T-cell (primary cell): ENCODE results near the gene TRIM26. TPM values are rescaled to one million over a fixed set of nuclear protein-coding genes. Genes with fewer than 3 reads are reported as not detected.

ENCODE experiments used
- ATAC-seq, 4 experiments: fragments of 200-7000 bp in 3 of 4; fragments of 150-1000 bp in 1 of 4; cut with Tn5 transposase; replicated peaks in 1 of 4; 1 replicate in 3 of 4; 2 replicates in 1 of 4; pipeline ENCODE4 v1.10.0; 2021; ENCODE audit warnings: moderate library complexity in 3 of 4, mild to moderate bottlenecking in 2 of 4, moderate number of reproducible peaks in 1 of 4
- CTCF ChIA-PET, 2 donors: fragments of 300-600 bp; sonication (Branson Sonifier 250); formaldehyde crosslinking; loops; one replicate each; lab custom pipeline; 2022; ENCODE audit warnings: antibody characterized with exemption in 2 of 2; lab: Charles Lee
- POLR2A ChIA-PET, 2 donors: fragments of 300-600 bp; sonication (Branson Sonifier 250); formaldehyde crosslinking; loops; one replicate each; lab custom pipeline; 2022; ENCODE audit warnings: antibody characterized with exemption in 2 of 2; lab: Charles Lee
- DNase-seq, 35 experiments: peaks; one replicate each; pipeline versions ENCODE4 v3.0.0 to v3.0.0-alpha.2; 2013 to 2023
- H3K27ac ChIP-seq: one replicate; pipeline ENCODE4 v1.5.1; 2013; ENCODE audit warnings: low read length
- H3K27me3 ChIP-seq, 2 experiments: replicated peaks in 1 of 2; 1 replicate in 1 of 2; 2 replicates in 1 of 2; pipeline versions ENCODE4 v1.6.1 to v1.7.0; 2013; ENCODE audit warnings: low read length in 1 of 2, mixed read lengths in 1 of 2; ENCODE audit not compliant: control insufficient read depth in 2 of 2, insufficient read depth in 2 of 2; ENCODE audit errors: extremely low read depth in 1 of 2
- H3K36me3 ChIP-seq, 2 donors: 1 replicate in 1 of 2; 2 replicates in 1 of 2; pipeline versions ENCODE4 v1.6.1 to v1.7.0; 2013; ENCODE audit warnings: low read length in 1 of 2; ENCODE audit not compliant: control insufficient read depth in 2 of 2, insufficient read depth in 1 of 2; ENCODE audit errors: extremely low read depth in 1 of 2
- H3K4me1 ChIP-seq, 2 experiments: 1 replicate in 1 of 2; 2 replicates in 1 of 2; pipeline versions ENCODE4 v1.6.1 to v1.7.0; 2013; ENCODE audit warnings: low read length in 2 of 2, mixed read lengths in 1 of 2; ENCODE audit not compliant: insufficient read depth in 2 of 2, control insufficient read depth in 1 of 2; ENCODE audit errors: extremely low read depth in 1 of 2
- H3K4me3 ChIP-seq, 2 donors: 1 replicate in 1 of 2; 2 replicates in 1 of 2; pipeline versions ENCODE4 v1.5.1 to v1.7.0; 2013; ENCODE audit warnings: mild to moderate bottlenecking in 2 of 2, low read length in 1 of 2, moderate library complexity in 1 of 2; ENCODE audit not compliant: control insufficient read depth in 1 of 2; ENCODE audit errors: extremely low read depth in 1 of 2
- H3K9me3 ChIP-seq: 2 replicates; pipeline ENCODE4 v1.7.0; 2013
- H3K27ac Mint-ChIP-seq, 2 donors: one replicate each; pipeline ENCODE4 v1.8.0; 2020 to 2021; ENCODE audit warnings: mild to moderate bottlenecking in 2 of 2, mixed read lengths in 2 of 2
- H3K27me3 Mint-ChIP-seq, 2 donors: one replicate each; pipeline ENCODE4 v1.8.0; 2021 to 2022; ENCODE audit warnings: mixed read lengths in 2 of 2
- H3K36me3 Mint-ChIP-seq: one replicate; pipeline ENCODE4 v1.8.0; 2021; ENCODE audit warnings: mixed read lengths
- H3K4me1 Mint-ChIP-seq, 3 donors: one replicate each; pipeline ENCODE4 v1.8.0; 2020 to 2022; ENCODE audit warnings: mixed read lengths in 3 of 3, mild to moderate bottlenecking in 1 of 3
- H3K4me3 Mint-ChIP-seq, 3 donors: one replicate each; pipeline ENCODE4 v1.8.0; 2020 to 2022; ENCODE audit warnings: mild to moderate bottlenecking in 3 of 3, mixed read lengths in 3 of 3, moderate library complexity in 3 of 3
- H3K9me3 Mint-ChIP-seq, 3 donors: one replicate each; pipeline ENCODE4 v1.8.0; 2020 to 2022; ENCODE audit warnings: mixed read lengths in 3 of 3
- WGBS: methylation state at CpG from one replicate; pipeline ENCODE4 v1.1.5; 2013; ENCODE audit warnings: missing lambda C conversion rate; ENCODE audit not compliant: insufficient coverage; 5-methylcytosine and 5-hydroxymethylcytosine counted together
- total RNA-seq, 35 experiments: library from RNA in 6 of 35; stranded (reverse) in 6 of 35; fragments of 120-200 nt in 1 of 35; gene quantifications; one replicate each; pipeline versions ENCODE4 v1.2.1 to v1.2.4 and lab custom pipeline; 2013 to 2026

Gene TRIM26
- total RNA-seq, 5 donors from 2014 or later (not counting 1 experiment from before 2014, with no cell fraction given), result 46.4 to 57.4 (median 54.1) TPM

DNA sequence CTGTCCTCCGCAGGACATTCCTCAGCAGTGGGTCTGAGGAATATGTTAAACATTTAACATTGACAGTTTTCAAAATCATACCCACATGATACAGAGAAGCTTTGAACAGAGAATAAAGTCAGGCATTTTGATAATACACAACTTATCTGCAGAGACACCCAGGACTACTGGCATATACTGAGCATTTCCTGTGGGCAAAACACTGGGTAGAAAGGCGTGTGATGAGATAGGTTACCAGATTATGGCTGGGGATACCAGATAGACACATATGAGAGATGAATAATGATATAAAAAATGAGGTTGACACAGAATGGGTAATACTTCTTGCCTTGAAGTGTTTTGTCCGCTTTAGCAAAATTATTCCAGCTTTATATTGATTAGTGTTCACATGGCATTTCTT lies 31.4 kb upstream of the TRIM26 start:
- peaks cover 21 to 30% of the 10 kb centered on the region in 2 donors for H3K27me3 Mint-ChIP-seq
- H3K9me3 ChIP-seq, result no peaks in the 10 kb centered on the region
- ChIA-PET CTCF (no interaction called here), POLR2A (no interaction called here)
- ATAC-seq (no peak), DNase-seq (peak in 1 of 35 experiments; percentile 17)
- H3K27ac ChIP-seq, result no peak overlapping the region
- no peaks in the 10 kb centered on the region for H3K9me3 Mint-ChIP-seq
- no peak overlapping the region for H3K27ac Mint-ChIP-seq
- 17% methylated on average over 1 of the region's 3 CpGs for WGBS
- no peaks in the 10 kb centered on the region for H3K36me3 Mint-ChIP-seq
- H3K4me1 Mint-ChIP-seq, result peaks cover 0 to 5% (median 4%) of the 10 kb centered on the region in 3 donors
- H3K4me3 Mint-ChIP-seq, result no peak overlapping the region
- H3K27me3 ChIP-seq, result peaks cover 0 to 13% of the 10 kb centered on the region in 2 experiments
- H3K4me3 ChIP-seq, result no peak overlapping the region
- no peaks in the 10 kb centered on the region for H3K36me3 ChIP-seq
- peaks cover 0 to 2% of the 10 kb centered on the region in 2 experiments for H3K4me1 ChIP-seq

DNA sequence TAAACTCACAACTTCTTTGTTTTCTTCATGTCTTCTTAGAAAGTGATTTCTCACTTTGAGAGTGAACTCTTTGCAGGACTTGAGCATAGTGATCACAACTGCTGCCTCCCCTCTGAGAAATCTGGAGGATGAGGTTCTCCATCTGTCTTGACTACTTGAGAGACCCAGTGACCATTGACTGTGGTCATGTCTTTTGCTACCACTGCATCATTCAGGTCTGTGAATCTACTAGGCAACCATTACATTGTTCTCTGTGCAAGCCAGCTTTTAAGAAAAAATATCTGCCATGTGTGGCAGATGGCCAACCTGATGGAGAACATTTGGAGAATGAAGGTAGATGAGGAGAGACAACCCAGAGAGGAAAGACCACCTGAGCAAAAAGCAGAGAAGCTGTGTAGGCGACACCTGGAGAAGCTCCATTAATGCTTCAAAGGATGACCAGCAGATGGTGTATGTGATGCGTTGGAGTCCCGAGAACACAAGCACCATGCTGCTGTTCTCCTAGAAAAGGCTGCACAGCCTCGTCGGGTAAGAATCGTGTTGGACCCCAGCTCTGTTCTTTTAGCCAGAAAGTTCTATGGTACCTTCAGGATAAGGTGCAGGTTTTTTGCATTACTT lies 25.1 kb upstream of the TRIM26 start:
- H3K4me1 Mint-ChIP-seq, result no peaks in the 10 kb centered on the region
- Histone ChIP-seq H3K27me3 (peaks cover 0 to 9% of the 10 kb centered on the region in 2 experiments), H3K9me3 (no peaks in the 10 kb centered on the region), H3K4me1 (no peaks in the 10 kb centered on the region), H3K27ac (no peak overlapping the region), H3K36me3 (no peaks in the 10 kb centered on the region), H3K4me3 (no peak overlapping the region)
- DNase-seq (peak in 11 of 35 experiments; percentile 9 to 63 (median 16)), ATAC-seq (peak; percentile 38 to 71 (median 52))
- H3K27me3 Mint-ChIP-seq, result peaks cover 21 to 36% of the 10 kb centered on the region in 2 donors
- no peak overlapping the region for H3K4me3 Mint-ChIP-seq
- no peaks in the 10 kb centered on the region for H3K36me3 Mint-ChIP-seq
- H3K9me3 Mint-ChIP-seq, result no peaks in the 10 kb centered on the region
- POLR2A ChIA-PET, result interaction anchor here (0.5 to 0.8 kb wide), 5 partner anchors 11 to 377 kb away, joined by 3 to 5 read pairs (median 3); no protein-coding TSS in a partner anchor
- 71% methylated on average over 3 of the region's 6 CpGs for WGBS
- CTCF ChIA-PET, result interaction anchor here in 1 of 2 donors (0.6 to 1.6 kb wide), 3 partner anchors 11 to 160 kb away, joined by 3 to 10 read pairs (median 3); no protein-coding TSS in a partner anchor
- no peak overlapping the region for H3K27ac Mint-ChIP-seq

DNA sequence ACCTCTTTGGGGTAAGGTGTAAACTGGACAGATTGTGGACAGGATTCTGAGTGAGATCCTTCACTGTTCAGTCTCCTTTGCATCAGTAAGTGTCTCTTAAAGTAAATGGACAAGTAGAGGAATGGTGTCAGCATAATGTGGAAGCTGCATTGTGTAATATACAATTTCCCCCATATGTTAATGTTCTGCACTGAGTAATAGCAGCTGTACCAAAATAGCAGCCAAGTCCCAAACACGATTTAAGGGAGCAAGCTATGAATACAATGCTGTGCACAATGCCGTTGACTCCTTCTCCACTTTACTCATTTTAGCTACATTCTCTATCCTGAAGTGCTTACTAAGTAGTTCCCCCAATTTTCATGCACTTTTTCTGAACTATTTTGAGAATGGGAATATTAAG lies 21.1 kb upstream of the TRIM26 start:
- ChIA-PET CTCF (interaction anchor here in 1 of 2 donors (0.7 to 0.9 kb wide), 3 partner anchors 13 to 31 kb away, joined by 3 to 5 read pairs (median 3); no protein-coding TSS in a partner anchor), POLR2A (no interaction called here)
- H3K4me1 Mint-ChIP-seq, result no peaks in the 10 kb centered on the region
- ATAC-seq (no peak), DNase-seq (no peak)
- H3K4me3 Mint-ChIP-seq, result no peak overlapping the region
- H3K27me3 Mint-ChIP-seq, result peaks cover 12 to 22% of the 10 kb centered on the region in 2 donors
- peaks cover 0 to 3% of the 10 kb centered on the region in 2 experiments for H3K27me3 ChIP-seq
- no peaks in the 10 kb centered on the region for H3K4me1 ChIP-seq
- no peaks in the 10 kb centered on the region for H3K36me3 ChIP-seq
- H3K9me3 Mint-ChIP-seq, result no peaks in the 10 kb centered on the region
- WGBS, result no CpG with 5 or more reads among the region's 2 CpGs
- no peak overlapping the region for H3K27ac ChIP-seq
- H3K9me3 ChIP-seq, result no peaks in the 10 kb centered on the region
- no peak overlapping the region for H3K27ac Mint-ChIP-seq
- H3K36me3 Mint-ChIP-seq, result no peaks in the 10 kb centered on the region
- H3K4me3 ChIP-seq, result no peak overlapping the region

DNA sequence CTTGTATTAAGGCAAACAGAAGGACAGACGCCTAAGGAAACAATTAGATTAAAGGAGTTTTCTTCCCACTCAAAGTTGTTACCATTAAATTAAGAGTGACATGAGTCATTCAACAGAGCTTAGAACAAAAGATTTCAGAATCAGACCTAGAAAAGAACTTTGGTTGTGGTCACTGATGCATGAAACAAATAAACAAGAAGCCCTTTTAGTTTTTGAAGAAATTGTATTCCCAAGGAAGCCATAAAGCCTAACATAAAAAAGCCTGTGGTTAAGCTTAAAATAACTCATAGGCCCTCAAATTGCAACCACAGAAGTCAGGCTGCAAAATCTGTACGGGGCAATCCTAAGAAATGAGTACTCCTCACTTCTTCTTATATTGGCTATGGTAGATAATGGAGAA lies 17.9 kb upstream of the TRIM26 start:
- no peak overlapping the region for H3K27ac Mint-ChIP-seq
- H3K9me3 Mint-ChIP-seq, result no peaks in the 10 kb centered on the region
- peaks cover 5 to 11% of the 10 kb centered on the region in 2 donors for H3K27me3 Mint-ChIP-seq
- Histone ChIP-seq H3K4me1 (peaks cover 0 to 9% of the 10 kb centered on the region in 2 experiments), H3K4me3 (no peak overlapping the region), H3K9me3 (no peaks in the 10 kb centered on the region), H3K36me3 (no peaks in the 10 kb centered on the region), H3K27ac (no peak overlapping the region), H3K27me3 (no peaks in the 10 kb centered on the region)
- POLR2A ChIA-PET, result interaction anchor here in 1 of 2 donors (0.7 kb wide), 1 partner anchor 128 kb away, joined by 3 read pairs; no protein-coding TSS in a partner anchor
- ATAC-seq (no peak), DNase-seq (no peak)
- H3K36me3 Mint-ChIP-seq, result no peaks in the 10 kb centered on the region
- peaks cover 6 to 13% (median 12%) of the 10 kb centered on the region in 3 donors for H3K4me1 Mint-ChIP-seq
- CTCF ChIA-PET, result no interaction called here
- no peak overlapping the region for H3K4me3 Mint-ChIP-seq
- no CpG with 5 or more reads among the region's 2 CpGs for WGBS

DNA sequence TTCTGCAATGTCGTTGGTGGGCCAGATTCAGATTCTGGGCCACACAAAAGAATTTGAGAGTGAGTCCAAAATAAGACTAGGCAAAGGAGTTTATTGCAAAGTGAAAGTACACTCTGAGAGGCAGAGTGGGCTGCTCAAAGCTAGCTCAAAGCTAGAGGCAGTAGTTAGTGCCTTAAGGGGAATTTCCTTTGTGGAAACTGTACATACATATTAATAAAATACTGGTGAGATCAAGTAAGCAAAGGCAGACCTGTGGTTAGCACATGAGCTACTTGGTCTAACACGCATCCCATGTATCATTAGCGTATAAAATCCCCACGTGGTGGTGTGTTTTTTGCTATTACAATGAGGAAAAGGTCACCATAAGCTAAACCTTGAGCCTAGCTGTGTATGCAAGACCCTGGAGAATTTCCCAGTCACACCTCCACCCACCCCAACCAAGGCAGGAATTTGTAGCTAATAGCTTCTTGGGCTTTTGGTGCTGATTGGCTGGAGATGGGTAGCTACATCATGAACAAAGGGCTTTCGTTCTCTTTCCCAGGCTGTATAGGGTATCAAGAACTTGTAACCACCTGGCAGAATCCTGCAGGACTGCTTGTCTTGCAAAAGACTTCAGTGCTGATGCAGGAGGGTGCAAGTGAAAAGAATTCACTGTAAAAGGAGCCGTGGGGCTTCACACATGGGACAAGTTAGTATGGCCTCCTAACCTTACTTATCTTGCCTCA lies 14.7 kb upstream of the TRIM26 start:
- H3K36me3 Mint-ChIP-seq, result peaks cover 5% of the 10 kb centered on the region
- DNase-seq (peak in 2 of 35 experiments; percentile 11 to 63), ATAC-seq (peak in 3 of 4 experiments; percentile 33 to 78 (median 70))
- POLR2A ChIA-PET, result interaction anchor here in 1 of 2 donors (0.6 to 1.1 kb wide), 2 partner anchors 10 to 387 kb away, joined by 3 to 5 read pairs; no protein-coding TSS in a partner anchor
- CTCF ChIA-PET, result interaction anchor here in 1 of 2 donors (0.9 to 1.6 kb wide), 4 partner anchors 9 to 11 kb away, joined by 3 to 4 read pairs (median 3); no protein-coding TSS in a partner anchor
- H3K27ac Mint-ChIP-seq, result peak overlapping the region; percentile 71 to 83
- Histone ChIP-seq H3K4me3 (no peak overlapping the region), H3K9me3 (peaks cover 4% of the 10 kb centered on the region), H3K27me3 (peaks cover 0 to 4% of the 10 kb centered on the region in 2 experiments), H3K4me1 (peaks cover 0 to 9% of the 10 kb centered on the region in 2 experiments), H3K27ac (peak overlapping the region; percentile 54), H3K36me3 (no peaks in the 10 kb centered on the region)
- peaks cover 6 to 13% (median 12%) of the 10 kb centered on the region in 3 donors for H3K4me1 Mint-ChIP-seq
- WGBS, result 53% methylated on average over 3 of the region's 6 CpGs
- peaks cover 0 to 16% of the 10 kb centered on the region in 2 donors for H3K27me3 Mint-ChIP-seq
- peaks cover 5 to 11% (median 5%) of the 10 kb centered on the region in 3 donors for H3K9me3 Mint-ChIP-seq
- peak overlapping the region; percentile 25 to 57 (median 33) for H3K4me3 Mint-ChIP-seq

DNA sequence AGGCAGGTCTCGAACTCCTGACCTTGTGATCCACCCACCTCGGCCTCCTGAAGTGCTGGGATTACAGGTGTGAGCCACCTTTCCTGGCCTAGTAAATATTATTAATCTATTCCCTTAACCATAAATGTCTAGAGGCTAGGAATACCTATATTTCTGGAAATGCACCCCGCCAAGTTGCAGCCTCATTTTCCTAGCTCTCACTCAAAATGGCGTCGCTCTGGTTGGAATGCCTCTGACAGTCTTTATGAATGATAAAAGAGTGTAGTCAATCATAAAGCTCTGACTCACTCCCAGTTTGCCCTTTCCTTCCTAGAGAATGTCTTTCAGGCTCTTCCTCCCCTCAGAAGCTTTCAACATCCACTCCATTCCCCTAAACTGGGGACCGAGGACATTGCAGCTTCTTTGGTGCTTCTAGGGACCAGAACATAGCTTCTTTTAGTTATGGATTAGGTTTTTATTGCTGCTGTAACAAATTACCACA lies 14.1 kb upstream of the TRIM26 start:
- no peaks in the 10 kb centered on the region for H3K36me3 ChIP-seq
- peaks cover 0 to 18% of the 10 kb centered on the region in 2 donors for H3K27me3 Mint-ChIP-seq
- peaks cover 7% of the 10 kb centered on the region for H3K36me3 Mint-ChIP-seq
- peak overlapping the region; percentile 54 for H3K27ac ChIP-seq
- peak in 1 of 4 experiments; percentile 16 for ATAC-seq
- no peak for DNase-seq
- H3K4me3 ChIP-seq, result no peak overlapping the region
- H3K4me3 Mint-ChIP-seq, result peak overlapping the region; percentile 25 to 57 (median 33)
- 100% methylated on average over 1 of the region's 6 CpGs for WGBS
- peaks cover 6 to 13% (median 12%) of the 10 kb centered on the region in 3 donors for H3K4me1 Mint-ChIP-seq
- H3K27me3 ChIP-seq, result peaks cover 0 to 4% of the 10 kb centered on the region in 2 experiments
- H3K9me3 Mint-ChIP-seq, result peaks cover 5 to 14% (median 5%) of the 10 kb centered on the region in 3 donors
- peaks cover 4% of the 10 kb centered on the region for H3K9me3 ChIP-seq
- POLR2A ChIA-PET, result interaction anchor here in 1 of 2 donors (1.1 kb wide), 1 partner anchor 11 kb away, joined by 5 read pairs; no protein-coding TSS in a partner anchor
- H3K27ac Mint-ChIP-seq, result peak overlapping the region; percentile 71 to 83
- H3K4me1 ChIP-seq, result peaks cover 0 to 9% of the 10 kb centered on the region in 2 experiments
- CTCF ChIA-PET, result interaction anchor here (0.5 to 1.6 kb wide), 4 partner anchors 8 to 19 kb away, joined by 3 to 4 read pairs (median 3); no protein-coding TSS in a partner anchor
